Measurements from ENCODE around the gene RAB33B.

Gene RAB33B

DNA sequence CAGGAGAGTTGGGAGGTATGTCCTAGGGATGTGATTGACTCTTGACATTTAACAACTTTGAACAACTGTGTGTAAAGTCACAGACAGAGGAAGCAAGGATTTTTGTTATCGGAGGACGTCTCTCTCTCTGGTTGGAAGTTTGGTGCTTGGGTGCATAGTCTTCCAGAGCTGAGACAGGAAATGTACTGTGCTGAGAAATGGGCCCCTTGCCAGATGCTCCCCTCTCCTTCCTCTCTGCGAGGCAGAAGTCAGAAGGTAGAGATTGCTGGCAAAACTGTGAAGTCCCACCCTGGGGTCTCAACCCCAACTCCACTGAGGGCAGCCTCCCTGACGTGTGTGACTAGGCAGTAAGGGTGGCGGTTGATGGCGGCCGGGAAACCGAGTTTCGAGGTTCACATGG is 52.9 kb downstream of the RAB33B start:
- Histone ChIP-seq H3K9me2 (replicated peaks; ENCODE audit: insufficient read depth, low read length) (no peaks in the 10 kb centered on the region), H3K9me3 (ENCODE audit: insufficient read depth, low read length) (no peaks in the 10 kb centered on the region), H4K20me1 (ENCODE audit: low read depth, low read length) (no peaks in the 10 kb centered on the region), H3K27ac (ENCODE audit: low read depth, low read length) (no peak overlapping the region), H3K36me3 (ENCODE audit: low read length) (no peaks in the 10 kb centered on the region), H3K4me3 (ENCODE audit: insufficient read depth, low read length, poor library complexity, severe bottlenecking) (no peak overlapping the region), H3K4me2 (ENCODE audit: low read depth, low read length, poor library complexity, severe bottlenecking) (no peak overlapping the region), H2AFZ (ENCODE audit: low read depth, low read length, severe bottlenecking) (no peak overlapping the region), H3F3A (ENCODE audit: insufficient read depth) (no peaks in the 10 kb centered on the region), H3K27me3 (ENCODE audit: low read length) (no peaks in the 10 kb centered on the region), H3K9ac (ENCODE audit: low read length) (no peak overlapping the region), H3K79me2 (ENCODE audit: insufficient read depth, low read length) (no peaks in the 10 kb centered on the region)
- TF ChIP-seq EZH2phosphoT487 (conservative IDR thresholded peaks at IDR 0.05; ENCODE audit: low read length), result no peak
- TF ChIP-seq, protein P1, sequence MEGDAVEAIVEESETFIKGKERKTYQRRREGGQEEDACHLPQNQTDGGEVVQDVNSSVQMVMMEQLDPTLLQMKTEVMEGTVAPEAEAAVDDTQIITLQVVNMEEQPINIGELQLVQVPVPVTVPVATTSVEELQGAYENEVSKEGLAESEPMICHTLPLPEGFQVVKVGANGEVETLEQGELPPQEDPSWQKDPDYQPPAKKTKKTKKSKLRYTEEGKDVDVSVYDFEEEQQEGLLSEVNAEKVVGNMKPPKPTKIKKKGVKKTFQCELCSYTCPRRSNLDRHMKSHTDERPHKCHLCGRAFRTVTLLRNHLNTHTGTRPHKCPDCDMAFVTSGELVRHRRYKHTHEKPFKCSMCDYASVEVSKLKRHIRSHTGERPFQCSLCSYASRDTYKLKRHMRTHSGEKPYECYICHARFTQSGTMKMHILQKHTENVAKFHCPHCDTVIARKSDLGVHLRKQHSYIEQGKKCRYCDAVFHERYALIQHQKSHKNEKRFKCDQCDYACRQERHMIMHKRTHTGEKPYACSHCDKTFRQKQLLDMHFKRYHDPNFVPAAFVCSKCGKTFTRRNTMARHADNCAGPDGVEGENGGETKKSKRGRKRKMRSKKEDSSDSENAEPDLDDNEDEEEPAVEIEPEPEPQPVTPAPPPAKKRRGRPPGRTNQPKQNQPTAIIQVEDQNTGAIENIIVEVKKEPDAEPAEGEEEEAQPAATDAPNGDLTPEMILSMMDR (IDR thresholded peaks at IDR 0.05; ENCODE audit: insufficient read depth, low read length, poor library complexity, severe bottlenecking), result no peak

DNA sequence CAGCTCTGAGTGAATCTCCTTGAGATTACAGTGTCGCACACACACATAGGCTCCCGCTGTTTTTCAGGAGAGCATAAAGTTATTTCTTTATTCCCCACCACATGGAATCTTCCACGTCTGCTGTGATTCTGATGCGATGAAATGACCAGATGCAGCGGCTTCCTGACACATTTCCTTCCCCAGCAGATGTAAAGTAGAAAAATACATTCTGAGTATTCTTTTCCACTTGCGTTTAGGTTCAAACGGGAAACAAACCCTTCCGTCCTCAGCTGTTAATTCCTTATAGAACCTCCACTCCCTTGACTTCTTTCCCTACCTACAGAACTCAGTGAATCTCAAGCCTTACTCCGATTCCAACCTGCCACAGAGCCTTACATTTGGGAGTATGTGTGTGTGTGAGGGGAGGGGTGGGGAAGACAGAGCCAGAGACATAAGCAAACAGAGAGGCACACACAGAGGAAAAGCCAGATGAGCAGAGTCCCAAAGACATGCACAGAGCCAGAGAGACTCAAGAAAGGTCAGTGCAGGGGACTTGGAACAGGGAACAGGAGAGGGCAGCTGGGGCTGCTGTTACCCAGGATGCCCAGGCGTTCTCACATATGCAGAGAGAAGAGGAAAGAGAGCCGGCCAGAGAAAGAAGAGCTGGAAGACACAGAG is 54.8 kb downstream of the RAB33B start:
- no peaks in the 10 kb centered on the region for H3K9me2 ChIP-seq (replicated peaks; ENCODE audit: insufficient read depth, low read length)

DNA sequence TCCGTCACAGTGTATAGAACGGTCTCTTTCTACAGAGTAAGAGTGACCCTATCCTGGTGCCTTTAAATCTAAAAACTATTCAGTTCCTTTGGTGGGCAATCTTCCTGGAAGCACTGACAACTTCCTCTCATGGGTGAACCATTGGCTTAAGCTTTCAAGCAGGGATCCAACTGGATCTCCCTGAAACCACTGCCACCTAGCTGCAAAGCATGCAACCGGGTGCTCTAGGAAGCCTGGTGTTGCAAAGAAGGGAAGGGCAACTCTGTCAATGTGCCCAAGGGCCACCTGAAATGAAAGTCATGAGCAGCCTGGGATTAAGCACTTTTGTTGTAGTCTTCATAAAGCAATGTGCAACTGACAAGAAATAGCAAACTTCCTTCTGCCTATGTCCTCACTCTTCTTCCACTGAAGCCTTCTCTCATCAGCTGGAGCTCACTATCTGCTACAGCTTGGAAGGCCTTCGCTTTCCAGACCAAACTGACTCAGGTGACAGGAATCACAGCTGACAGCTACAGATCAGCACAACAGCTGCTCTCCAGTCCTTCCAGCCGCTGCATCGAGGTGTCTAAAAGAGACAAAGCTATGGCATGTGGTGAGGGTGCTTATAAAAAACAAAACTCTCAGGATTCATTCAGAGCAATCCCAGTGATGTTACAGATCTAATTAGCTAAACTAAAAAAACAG is 55.9 kb downstream of the RAB33B start:
- TF ChIP-seq EZH2phosphoT487 (conservative IDR thresholded peaks at IDR 0.05; ENCODE audit: low read length), result no peak
- TF ChIP-seq, protein P1 (IDR thresholded peaks at IDR 0.05; ENCODE audit: insufficient read depth, low read length, poor library complexity, severe bottlenecking), result no peak
- H3K9me3 ChIP-seq (ENCODE audit: insufficient read depth, low read length), result no peaks in the 10 kb centered on the region
- H4K20me1 ChIP-seq (ENCODE audit: low read depth, low read length), result no peaks in the 10 kb centered on the region
- H3F3A ChIP-seq (ENCODE audit: insufficient read depth), result no peaks in the 10 kb centered on the region
- H3K36me3 ChIP-seq (ENCODE audit: low read length), result no peaks in the 10 kb centered on the region
- no peak overlapping the region for H3K4me3 ChIP-seq (ENCODE audit: insufficient read depth, low read length, poor library complexity, severe bottlenecking)
- H3K9ac ChIP-seq (ENCODE audit: low read length), result no peak overlapping the region
- H3K27me3 ChIP-seq (ENCODE audit: low read length), result no peaks in the 10 kb centered on the region
- H2AFZ ChIP-seq (ENCODE audit: low read depth, low read length, severe bottlenecking), result no peak overlapping the region
- no peaks in the 10 kb centered on the region for H3K79me2 ChIP-seq (ENCODE audit: insufficient read depth, low read length)
- no peak overlapping the region for H3K27ac ChIP-seq (ENCODE audit: low read depth, low read length)
- H3K4me2 ChIP-seq (ENCODE audit: low read depth, low read length, poor library complexity, severe bottlenecking), result no peak overlapping the region
- no peaks in the 10 kb centered on the region for H3K9me2 ChIP-seq (replicated peaks; ENCODE audit: insufficient read depth, low read length)

More for the DNA sequence above, 54.8 kb downstream of the RAB33B start:
- TF ChIP-seq, protein P1 (IDR thresholded peaks at IDR 0.05; ENCODE audit: insufficient read depth, low read length, poor library complexity, severe bottlenecking), result no peak
- no peak for TF ChIP-seq EZH2phosphoT487 (conservative IDR thresholded peaks at IDR 0.05; ENCODE audit: low read length)
- Histone ChIP-seq H3K4me2 (ENCODE audit: low read depth, low read length, poor library complexity, severe bottlenecking) (no peak overlapping the region), H3K36me3 (ENCODE audit: low read length) (no peaks in the 10 kb centered on the region), H3K79me2 (ENCODE audit: insufficient read depth, low read length) (no peaks in the 10 kb centered on the region), H2AFZ (ENCODE audit: low read depth, low read length, severe bottlenecking) (no peak overlapping the region), H3K4me3 (ENCODE audit: insufficient read depth, low read length, poor library complexity, severe bottlenecking) (no peak overlapping the region), H3F3A (ENCODE audit: insufficient read depth) (no peaks in the 10 kb centered on the region), H4K20me1 (ENCODE audit: low read depth, low read length) (no peaks in the 10 kb centered on the region), H3K27me3 (ENCODE audit: low read length) (no peaks in the 10 kb centered on the region), H3K9me3 (ENCODE audit: insufficient read depth, low read length) (no peaks in the 10 kb centered on the region), H3K9ac (ENCODE audit: low read length) (no peak overlapping the region), H3K27ac (ENCODE audit: low read depth, low read length) (no peak overlapping the region)
